ENCODE results near the gene CLDN11. TPM values are rescaled to one million over a fixed set of nuclear protein-coding genes. Genes with fewer than 3 reads are reported as not detected.

The CLDN11 gene
- total RNA-seq, 1 donor from 2014 or later, result 11.7 TPM

DNA sequence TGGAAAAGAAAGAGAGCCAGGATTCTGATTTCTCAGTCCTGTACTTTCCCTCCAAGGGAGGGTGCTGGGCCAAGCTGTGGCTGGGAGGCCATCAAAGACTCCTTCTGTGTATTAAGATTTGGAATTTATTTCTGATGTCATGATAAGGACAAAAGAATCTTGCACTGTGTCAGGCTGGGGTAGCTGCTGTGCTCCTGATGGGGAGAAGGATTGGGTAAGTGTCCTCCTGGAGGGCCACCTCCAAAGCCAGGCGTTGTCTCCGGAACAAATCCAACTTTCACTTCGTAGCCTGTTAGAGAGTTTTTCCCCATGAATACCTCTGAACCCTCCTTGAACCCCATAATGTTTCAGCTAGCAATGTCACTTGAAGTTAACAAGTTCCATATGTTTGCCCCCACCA is 29.9 kb downstream of the CLDN11 start:
- DNase-seq, result no peak
- no peak for ATAC-seq
- H3K27ac ChIP-seq, result no peak overlapping the region
- TF ChIP-seq, protein P1, sequence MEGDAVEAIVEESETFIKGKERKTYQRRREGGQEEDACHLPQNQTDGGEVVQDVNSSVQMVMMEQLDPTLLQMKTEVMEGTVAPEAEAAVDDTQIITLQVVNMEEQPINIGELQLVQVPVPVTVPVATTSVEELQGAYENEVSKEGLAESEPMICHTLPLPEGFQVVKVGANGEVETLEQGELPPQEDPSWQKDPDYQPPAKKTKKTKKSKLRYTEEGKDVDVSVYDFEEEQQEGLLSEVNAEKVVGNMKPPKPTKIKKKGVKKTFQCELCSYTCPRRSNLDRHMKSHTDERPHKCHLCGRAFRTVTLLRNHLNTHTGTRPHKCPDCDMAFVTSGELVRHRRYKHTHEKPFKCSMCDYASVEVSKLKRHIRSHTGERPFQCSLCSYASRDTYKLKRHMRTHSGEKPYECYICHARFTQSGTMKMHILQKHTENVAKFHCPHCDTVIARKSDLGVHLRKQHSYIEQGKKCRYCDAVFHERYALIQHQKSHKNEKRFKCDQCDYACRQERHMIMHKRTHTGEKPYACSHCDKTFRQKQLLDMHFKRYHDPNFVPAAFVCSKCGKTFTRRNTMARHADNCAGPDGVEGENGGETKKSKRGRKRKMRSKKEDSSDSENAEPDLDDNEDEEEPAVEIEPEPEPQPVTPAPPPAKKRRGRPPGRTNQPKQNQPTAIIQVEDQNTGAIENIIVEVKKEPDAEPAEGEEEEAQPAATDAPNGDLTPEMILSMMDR (IDR thresholded peaks at IDR 0.05), result no peak
- no peaks in the 10 kb centered on the region for H3K27me3 ChIP-seq
- H3K4me3 ChIP-seq, result no peak overlapping the region
- H3K4me1 ChIP-seq, result no peaks in the 10 kb centered on the region
- intact Hi-C loops (cut with DNase I), result no loop called here
- no peaks in the 10 kb centered on the region for H3K36me3 ChIP-seq
- no peaks in the 10 kb centered on the region for H3K9me3 ChIP-seq

DNA sequence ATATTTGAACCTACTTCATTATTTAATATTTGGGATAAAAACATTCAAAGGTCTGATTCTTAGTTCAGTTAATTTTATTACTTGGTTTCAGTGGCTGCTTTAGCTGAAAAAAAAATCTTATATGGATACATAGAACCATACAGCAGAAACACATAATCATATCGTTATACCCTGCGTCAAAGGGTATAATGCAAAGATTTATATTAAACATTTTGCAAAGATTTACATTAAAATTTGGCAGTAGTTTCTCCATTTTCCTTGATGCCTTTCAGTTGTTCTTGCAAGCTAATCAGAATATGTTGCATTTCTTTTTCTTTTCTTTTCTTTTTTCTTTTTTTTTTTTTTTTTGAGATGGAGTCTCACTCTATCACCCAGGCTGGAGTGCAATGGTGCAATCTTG is 31.4 kb downstream of the CLDN11 start:
- TF ChIP-seq, protein P1 (IDR thresholded peaks at IDR 0.05), result no peak
- ATAC-seq, result no peak
- Histone ChIP-seq H3K27ac (no peak overlapping the region), H3K36me3 (no peaks in the 10 kb centered on the region), H3K27me3 (no peaks in the 10 kb centered on the region), H3K9me3 (no peaks in the 10 kb centered on the region), H3K4me1 (no peaks in the 10 kb centered on the region), H3K4me3 (no peak overlapping the region)
- no peak for DNase-seq
- intact Hi-C loops (cut with DNase I), result no loop called here

- Histone ChIP-seq H3K4me1 (no peaks in the 10 kb centered on the region), H3K27ac (no peak overlapping the region), H3K36me3 (no peaks in the 10 kb centered on the region), H3K4me3 (no peak overlapping the region), H3K27me3 (no peaks in the 10 kb centered on the region), H3K9me3 (no peaks in the 10 kb centered on the region)
- ATAC-seq (peak; percentile 41), DNase-seq (no peak)
- TF ChIP-seq, protein P1 (IDR thresholded peaks at IDR 0.05), result no peak
- intact Hi-C loops (cut with DNase I), result no loop called here
Observed at GRCh38 chr3:170454509-170454908, 35.8 kb downstream of the CLDN11 start.

DNA sequence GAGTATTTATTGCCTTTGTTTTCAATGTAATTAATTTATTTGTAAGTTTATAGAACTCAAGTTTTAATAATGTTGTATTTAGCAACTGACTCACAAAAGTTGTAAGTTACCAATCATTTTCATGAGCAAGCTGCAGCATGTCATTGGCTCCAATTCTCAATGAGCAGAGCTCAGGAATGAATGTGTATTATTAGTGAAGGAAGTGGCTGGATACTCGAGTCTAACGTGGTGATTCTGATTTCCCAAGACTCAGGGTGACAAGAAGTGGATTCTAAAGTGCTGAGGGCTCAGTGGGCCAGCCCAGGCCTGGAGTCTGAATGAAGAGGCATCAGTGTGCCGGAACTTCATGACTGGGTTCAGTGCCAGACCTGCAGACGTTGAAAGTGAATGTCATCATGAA is 39.6 kb downstream of the CLDN11 start:
- intact Hi-C loops (cut with DNase I), result no loop called here

DNA sequence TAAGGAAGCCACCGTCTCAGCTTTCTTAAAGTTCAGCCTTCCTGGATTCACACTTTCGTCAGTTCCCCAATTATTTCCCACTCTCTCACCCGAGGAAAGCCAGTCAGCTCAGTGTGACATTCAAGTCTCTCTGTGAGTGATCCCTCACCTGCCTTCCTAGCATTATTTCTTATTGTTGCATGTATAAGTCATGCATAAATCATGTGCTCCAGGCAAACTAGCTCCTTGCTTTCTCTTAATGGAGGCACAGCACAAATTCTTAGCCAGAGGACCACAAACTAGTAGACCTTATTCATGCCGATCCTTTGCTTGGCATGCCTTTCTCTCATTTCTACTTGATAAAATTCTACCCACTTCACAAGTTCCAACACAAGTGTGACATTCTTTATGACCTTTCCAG is 44.3 kb downstream of the CLDN11 start:
- Histone ChIP-seq H3K9me3 (no peaks in the 10 kb centered on the region), H3K27me3 (no peaks in the 10 kb centered on the region), H3K4me3 (no peak overlapping the region), H3K27ac (no peak overlapping the region), H3K36me3 (no peaks in the 10 kb centered on the region), H3K4me1 (no peaks in the 10 kb centered on the region)
- DNase-seq, result no peak
- intact Hi-C loops (cut with DNase I), result no loop called here
- TF ChIP-seq, protein P1 (IDR thresholded peaks at IDR 0.05), result no peak
- ATAC-seq, result no peak

More for the DNA sequence above, 39.6 kb downstream of the CLDN11 start:
- no peaks in the 10 kb centered on the region for H3K4me1 ChIP-seq
- H3K27ac ChIP-seq, result no peak overlapping the region
- ATAC-seq (no peak), DNase-seq (no peak)
- no peaks in the 10 kb centered on the region for H3K9me3 ChIP-seq
- H3K36me3 ChIP-seq, result no peaks in the 10 kb centered on the region
- H3K27me3 ChIP-seq, result no peaks in the 10 kb centered on the region
- TF ChIP-seq, protein P1 (IDR thresholded peaks at IDR 0.05), result no peak
- no peak overlapping the region for H3K4me3 ChIP-seq

DNA sequence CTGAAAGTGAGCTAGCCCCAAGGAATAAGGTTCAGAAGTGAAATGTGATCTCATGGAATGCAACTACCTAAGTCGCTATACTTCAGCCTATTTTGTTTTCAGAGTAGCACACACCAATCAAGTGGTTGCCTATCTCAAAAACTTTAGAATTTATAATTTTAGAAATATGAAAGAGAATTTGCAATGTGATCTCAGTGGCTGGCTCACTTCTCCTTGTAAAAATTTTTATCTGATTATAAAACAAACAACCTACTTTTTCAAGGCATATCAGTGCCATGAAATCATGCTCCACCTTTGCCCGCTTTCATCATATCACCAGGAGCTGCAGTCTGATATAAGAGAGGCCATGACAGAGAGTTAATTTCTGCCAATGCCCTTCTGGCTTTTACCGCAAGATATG is 47.3 kb downstream of the CLDN11 start:
- Histone ChIP-seq H3K36me3 (no peaks in the 10 kb centered on the region), H3K9me3 (no peaks in the 10 kb centered on the region), H3K27me3 (no peaks in the 10 kb centered on the region), H3K27ac (no peak overlapping the region), H3K4me3 (no peak overlapping the region), H3K4me1 (no peaks in the 10 kb centered on the region)
- no peak for DNase-seq
- intact Hi-C loops (cut with DNase I), result no loop called here
- TF ChIP-seq, protein P1 (IDR thresholded peaks at IDR 0.05), result no peak
- no peak for ATAC-seq

All from upper lobe of right lung (tissue), 1 donor.